Activated effector memory CD4-positive, alpha-beta T cell treated with Interleukin-2 at 50 U/mL for 16 hours (primary cell): Measurements from ENCODE around the gene RPS26.
A peak's percentile ranks its signal among the peaks of the same experiment; 100 is the strongest.
"Not testable (repeated sequence)": the region's sequence is repeated elsewhere in the genome, so short reads cannot be mapped to it uniquely, and the experiment has no call there.

ENCODE experiments used
- DNase-seq: peaks from one replicate; pipeline ENCODE4 v3.0.0-alpha.2; 2020

Gene RPS26

GRCh38 chr12:56041552-56042429, at the start of gene RPS26:
Gene RPS26, plus strand, starts transcription at chr12:56041918. Its CDS starts 249 bp downstream, at chr12:56042167.
- DNase-seq: peak; percentile 84

GRCh38 chr12:55993230-55993853, 48.4 kb upstream of the RPS26 start:
- DNase-seq: no peak

- DNase-seq: no peak
Measured at GRCh38 chr12:55995366-55995765, 46.4 kb upstream of the RPS26 start.

- peak; percentile 37 for DNase-seq
Measured at GRCh38 chr12:55996201-55996714, 45.5 kb upstream of the RPS26 start.

GRCh38 chr12:55996715-55997534, 44.8 kb upstream of the RPS26 start, which contains the start of gene SUOX:
Gene SUOX, plus strand, starts transcription at chr12:55997276. Its CDS starts 4,946 bp downstream, at chr12:56002222.
- no peak for DNase-seq

GRCh38 chr12:55997535-55997859, 44.2 kb upstream of the RPS26 start:
- no peak for DNase-seq

- not testable (repeated sequence) for DNase-seq
Measured at GRCh38 chr12:55999522-55999921, 42.2 kb upstream of the RPS26 start.

GRCh38 chr12:55999999-56000540, 41.6 kb upstream of the RPS26 start:
- not testable (repeated sequence) for DNase-seq

- no peak for DNase-seq
Measured at GRCh38 chr12:56001487-56002100, 40.1 kb upstream of the RPS26 start.

GRCh38 chr12:56003376-56003775, 38.3 kb upstream of the RPS26 start:
- not testable (repeated sequence) for DNase-seq

- no peak for DNase-seq
Measured at GRCh38 chr12:56004211-56004610, 37.5 kb upstream of the RPS26 start.

- DNase-seq: peak; percentile 51
Measured at GRCh38 chr12:56007564-56008559, 33.9 kb upstream of the RPS26 start.

- DNase-seq: no peak
Measured at GRCh38 chr12:56010111-56010570, 31.6 kb upstream of the RPS26 start.

- DNase-seq: no peak
Measured at GRCh38 chr12:56011509-56012090, 30.1 kb upstream of the RPS26 start.

GRCh38 chr12:56013482-56013881, 28.2 kb upstream of the RPS26 start:
- DNase-seq: no peak

GRCh38 chr12:56014205-56014604, 27.5 kb upstream of the RPS26 start:
- DNase-seq: no peak

- DNase-seq: no peak
Measured at GRCh38 chr12:56017181-56017580, 24.5 kb upstream of the RPS26 start.

GRCh38 chr12:56018356-56018755, 23.4 kb upstream of the RPS26 start:
- no peak for DNase-seq

GRCh38 chr12:56020423-56021184, 21.1 kb upstream of the RPS26 start, which contains the start of gene IKZF4:
Gene IKZF4, plus strand, starts transcription at chr12:56021043. Its CDS starts 451 bp downstream, at chr12:56021494.
- no peak for DNase-seq
